ENCODE data around the gene KDM4D.

Gene KDM4D

GRCh38 chr11:94975599-94975998, 2.1 kb downstream of the KDM4D start:
- TF ChIP-seq REST (IDR thresholded peaks at IDR 0.05; ENCODE audit: insufficient read depth in 1 of 2, low read depth in 2 of 2, low read length in 2 of 2) (no peak), FOXP2 (optimal IDR thresholded peaks at IDR 0.05; ENCODE audit: borderline replicate concordance, extremely low read depth, extremely low read length, insufficient read depth) (no peak), POLR2AphosphoS5 (IDR thresholded peaks at IDR 0.05; ENCODE audit: low read depth, low read length) (no peak), TAF1 (IDR thresholded peaks at IDR 0.05; ENCODE audit: borderline replicate concordance, insufficient read depth, low read length) (no peak), SIN3A (IDR thresholded peaks at IDR 0.05; ENCODE audit: borderline replicate concordance, insufficient read depth, low read length) (no peak)

GRCh38 chr11:94987378-94987777, 13.9 kb downstream of the KDM4D start:
- TF ChIP-seq POLR2AphosphoS5 (IDR thresholded peaks at IDR 0.05; ENCODE audit: low read depth, low read length) (no peak), FOXP2 (optimal IDR thresholded peaks at IDR 0.05; ENCODE audit: borderline replicate concordance, extremely low read depth, extremely low read length, insufficient read depth) (no peak), SIN3A (IDR thresholded peaks at IDR 0.05; ENCODE audit: borderline replicate concordance, insufficient read depth, low read length) (no peak), TAF1 (IDR thresholded peaks at IDR 0.05; ENCODE audit: borderline replicate concordance, insufficient read depth, low read length) (no peak), REST (IDR thresholded peaks at IDR 0.05; ENCODE audit: insufficient read depth in 1 of 2, low read depth in 2 of 2, low read length in 2 of 2) (no peak)

- no peak for TF ChIP-seq REST (IDR thresholded peaks at IDR 0.05; ENCODE audit: insufficient read depth in 1 of 2, low read depth in 2 of 2, low read length in 2 of 2)
- no peak for TF ChIP-seq POLR2AphosphoS5 (IDR thresholded peaks at IDR 0.05; ENCODE audit: low read depth, low read length)
- no peak for TF ChIP-seq TAF1 (IDR thresholded peaks at IDR 0.05; ENCODE audit: borderline replicate concordance, insufficient read depth, low read length)
These were observed 15.2 kb downstream of the KDM4D start for GRCh38 chr11:94988748-94989147.

GRCh38 chr11:94993400-94993943, 20.0 kb downstream of the KDM4D start:
- TF ChIP-seq REST (IDR thresholded peaks at IDR 0.05; ENCODE audit: insufficient read depth in 1 of 2, low read depth in 2 of 2, low read length in 2 of 2) (no peak), FOXP2 (optimal IDR thresholded peaks at IDR 0.05; ENCODE audit: borderline replicate concordance, extremely low read depth, extremely low read length, insufficient read depth) (no peak), TAF1 (IDR thresholded peaks at IDR 0.05; ENCODE audit: borderline replicate concordance, insufficient read depth, low read length) (no peak), SIN3A (IDR thresholded peaks at IDR 0.05; ENCODE audit: borderline replicate concordance, insufficient read depth, low read length) (no peak), POLR2AphosphoS5 (IDR thresholded peaks at IDR 0.05; ENCODE audit: low read depth, low read length) (no peak)

GRCh38 chr11:94997437-94997836, 23.9 kb downstream of the KDM4D start:
- TF ChIP-seq POLR2AphosphoS5 (IDR thresholded peaks at IDR 0.05; ENCODE audit: low read depth, low read length): no peak
- no peak for TF ChIP-seq FOXP2 (optimal IDR thresholded peaks at IDR 0.05; ENCODE audit: borderline replicate concordance, extremely low read depth, extremely low read length, insufficient read depth)
- no peak for TF ChIP-seq TAF1 (IDR thresholded peaks at IDR 0.05; ENCODE audit: borderline replicate concordance, insufficient read depth, low read length)
- no peak for TF ChIP-seq REST (IDR thresholded peaks at IDR 0.05; ENCODE audit: insufficient read depth in 1 of 2, low read depth in 2 of 2, low read length in 2 of 2)
- TF ChIP-seq SIN3A (IDR thresholded peaks at IDR 0.05; ENCODE audit: borderline replicate concordance, insufficient read depth, low read length): no peak

Measured in PFSK-1 (cell line).